Measurements from ENCODE around the gene POLR3E. TPM values are rescaled to one million over a fixed set of nuclear protein-coding genes. Genes with fewer than 3 reads are reported as not detected.

Gene POLR3E
- total and polyA plus RNA-seq, 4 donors: 16.0 to 42.9 (median 18.3) TPM

DNA sequence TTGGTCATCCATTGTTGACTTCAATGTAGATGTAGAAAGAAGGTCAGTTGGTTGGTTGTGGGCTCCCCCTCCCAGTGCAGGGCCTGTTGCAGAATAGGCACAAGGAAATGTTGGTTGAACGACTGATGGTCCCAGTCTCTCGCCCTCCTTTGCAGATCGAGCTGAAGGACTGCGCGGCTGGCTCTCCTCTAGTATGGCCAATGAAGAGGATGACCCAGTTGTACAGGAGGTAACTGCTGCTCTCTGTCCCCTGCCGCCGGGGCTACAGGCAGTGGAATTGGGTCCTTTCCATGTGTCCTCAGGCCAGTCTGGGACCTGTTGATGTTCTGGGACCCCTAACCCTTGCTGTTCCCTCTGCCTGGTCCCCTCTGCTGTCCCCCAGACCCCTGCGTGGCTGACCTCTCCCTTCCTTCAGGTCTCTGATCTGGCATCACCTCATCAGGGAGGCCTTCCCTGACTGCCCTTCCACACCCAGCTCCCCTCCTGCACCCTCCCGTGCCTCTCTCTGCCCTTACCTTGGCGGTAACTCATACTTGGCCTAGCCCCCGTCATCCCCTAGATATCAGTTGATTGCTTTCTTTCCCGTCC lies 5.7 kb downstream of the POLR3E start:
- Histone ChIP-seq H3K9me3 (ENCODE audit: control insufficient read depth in 4 of 4, low read length in 3 of 4) (no peaks in the 10 kb centered on the region), H3K36me3 (ENCODE audit: control insufficient read depth in 4 of 4, insufficient read depth in 3 of 4, low read depth in 1 of 4, low read length in 3 of 4) (peaks cover under 1 to 33% (median 8%) of the 10 kb centered on the region in 4 donors), H3K27me3 (ENCODE audit: control insufficient read depth in 4 of 4, insufficient read depth in 4 of 4, low read length in 3 of 4) (no peaks in the 10 kb centered on the region), H3K4me3 (ENCODE audit: low read depth in 1 of 3, low read length in 3 of 3) (no peak overlapping the region), H3K4me1 (ENCODE audit: control insufficient read depth in 4 of 4, insufficient read depth in 4 of 4, low read length in 3 of 4) (peaks cover 0 to 15% (median 5%) of the 10 kb centered on the region in 4 donors), H3K27ac (ENCODE audit: low read depth in 1 of 2, low read length in 2 of 2) (no peak overlapping the region), H3K9ac (ENCODE audit: low read depth in 1 of 2, low read length in 2 of 2) (no peak overlapping the region)
- 95% methylated on average over 12 of the region's 12 CpGs for WGBS
- TF ChIP-seq, protein P1, sequence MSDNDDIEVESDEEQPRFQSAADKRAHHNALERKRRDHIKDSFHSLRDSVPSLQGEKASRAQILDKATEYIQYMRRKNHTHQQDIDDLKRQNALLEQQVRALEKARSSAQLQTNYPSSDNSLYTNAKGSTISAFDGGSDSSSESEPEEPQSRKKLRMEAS (IDR thresholded peaks at IDR 0.05): no peak
- TF ChIP-seq FOXA1 (IDR thresholded peaks at IDR 0.05): no peak
- no peak for TF ChIP-seq EGR1 (IDR thresholded peaks at IDR 0.05; ENCODE audit: low read depth in 2 of 2)
- no peak for TF ChIP-seq NR2F2 (IDR thresholded peaks at IDR 0.05)
- no peak for TF ChIP-seq SP1 (IDR thresholded peaks at IDR 0.05)
- no peak for TF ChIP-seq GABPA (IDR thresholded peaks at IDR 0.05 in 1 of 2, conservative IDR thresholded peaks at IDR 0.05 in 1 of 2)
- TF ChIP-seq, protein P2, sequence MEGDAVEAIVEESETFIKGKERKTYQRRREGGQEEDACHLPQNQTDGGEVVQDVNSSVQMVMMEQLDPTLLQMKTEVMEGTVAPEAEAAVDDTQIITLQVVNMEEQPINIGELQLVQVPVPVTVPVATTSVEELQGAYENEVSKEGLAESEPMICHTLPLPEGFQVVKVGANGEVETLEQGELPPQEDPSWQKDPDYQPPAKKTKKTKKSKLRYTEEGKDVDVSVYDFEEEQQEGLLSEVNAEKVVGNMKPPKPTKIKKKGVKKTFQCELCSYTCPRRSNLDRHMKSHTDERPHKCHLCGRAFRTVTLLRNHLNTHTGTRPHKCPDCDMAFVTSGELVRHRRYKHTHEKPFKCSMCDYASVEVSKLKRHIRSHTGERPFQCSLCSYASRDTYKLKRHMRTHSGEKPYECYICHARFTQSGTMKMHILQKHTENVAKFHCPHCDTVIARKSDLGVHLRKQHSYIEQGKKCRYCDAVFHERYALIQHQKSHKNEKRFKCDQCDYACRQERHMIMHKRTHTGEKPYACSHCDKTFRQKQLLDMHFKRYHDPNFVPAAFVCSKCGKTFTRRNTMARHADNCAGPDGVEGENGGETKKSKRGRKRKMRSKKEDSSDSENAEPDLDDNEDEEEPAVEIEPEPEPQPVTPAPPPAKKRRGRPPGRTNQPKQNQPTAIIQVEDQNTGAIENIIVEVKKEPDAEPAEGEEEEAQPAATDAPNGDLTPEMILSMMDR (IDR thresholded peaks at IDR 0.05; ENCODE audit: low read depth, low read length, missing input control): no peak
- TF ChIP-seq, protein P3, sequence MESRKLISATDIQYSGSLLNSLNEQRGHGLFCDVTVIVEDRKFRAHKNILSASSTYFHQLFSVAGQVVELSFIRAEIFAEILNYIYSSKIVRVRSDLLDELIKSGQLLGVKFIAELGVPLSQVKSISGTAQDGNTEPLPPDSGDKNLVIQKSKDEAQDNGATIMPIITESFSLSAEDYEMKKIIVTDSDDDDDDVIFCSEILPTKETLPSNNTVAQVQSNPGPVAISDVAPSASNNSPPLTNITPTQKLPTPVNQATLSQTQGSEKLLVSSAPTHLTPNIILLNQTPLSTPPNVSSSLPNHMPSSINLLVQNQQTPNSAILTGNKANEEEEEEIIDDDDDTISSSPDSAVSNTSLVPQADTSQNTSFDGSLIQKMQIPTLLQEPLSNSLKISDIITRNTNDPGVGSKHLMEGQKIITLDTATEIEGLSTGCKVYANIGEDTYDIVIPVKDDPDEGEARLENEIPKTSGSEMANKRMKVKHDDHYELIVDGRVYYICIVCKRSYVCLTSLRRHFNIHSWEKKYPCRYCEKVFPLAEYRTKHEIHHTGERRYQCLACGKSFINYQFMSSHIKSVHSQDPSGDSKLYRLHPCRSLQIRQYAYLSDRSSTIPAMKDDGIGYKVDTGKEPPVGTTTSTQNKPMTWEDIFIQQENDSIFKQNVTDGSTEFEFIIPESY (IDR thresholded peaks at IDR 0.05): no peak
- TF ChIP-seq RAD21 (IDR thresholded peaks at IDR 0.05): no peak
- TF ChIP-seq TAF1 (conservative IDR thresholded peaks at IDR 0.05): no peak
- TF ChIP-seq JUND (IDR thresholded peaks at IDR 0.05): no peak
- TF ChIP-seq, protein P4, sequence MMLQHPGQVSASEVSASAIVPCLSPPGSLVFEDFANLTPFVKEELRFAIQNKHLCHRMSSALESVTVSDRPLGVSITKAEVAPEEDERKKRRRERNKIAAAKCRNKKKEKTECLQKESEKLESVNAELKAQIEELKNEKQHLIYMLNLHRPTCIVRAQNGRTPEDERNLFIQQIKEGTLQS (IDR thresholded peaks at IDR 0.05): no peak
- no peak for TF ChIP-seq HNF4A (conservative IDR thresholded peaks at IDR 0.05)
- no peak for TF ChIP-seq HNF4G (IDR thresholded peaks at IDR 0.05)
- no peak for TF ChIP-seq YY1 (IDR thresholded peaks at IDR 0.05)
- DNase-seq (ENCODE audit: low spot score): no peak

DNA sequence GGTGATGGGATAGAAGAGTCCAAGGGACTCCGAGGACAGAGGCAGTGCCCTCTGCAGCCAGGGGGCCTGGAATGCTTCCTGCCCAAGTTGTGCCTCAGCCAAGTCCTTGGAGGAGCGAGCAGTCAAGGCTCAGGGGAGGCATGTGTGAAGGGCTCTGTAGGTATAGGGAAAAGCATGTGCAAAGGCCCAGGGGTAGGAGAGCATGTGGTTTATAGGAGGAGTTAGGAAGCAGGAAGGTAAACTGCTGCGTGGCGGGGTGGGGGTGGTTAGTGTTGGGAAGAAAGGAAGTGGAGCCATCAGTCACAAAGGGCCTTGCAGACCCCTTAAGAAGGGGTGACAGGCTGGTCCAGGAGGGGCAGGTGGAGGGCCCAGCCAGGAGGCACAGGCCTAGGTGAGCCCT lies 7.2 kb downstream of the POLR3E start:
- no peaks in the 10 kb centered on the region for H3K27me3 ChIP-seq (ENCODE audit: control insufficient read depth in 4 of 4, insufficient read depth in 4 of 4, low read length in 3 of 4)
- no peak overlapping the region for H3K9ac ChIP-seq (ENCODE audit: low read depth in 1 of 2, low read length in 2 of 2)
- H3K9me3 ChIP-seq (ENCODE audit: control insufficient read depth in 4 of 4, low read length in 3 of 4): no peaks in the 10 kb centered on the region
- no peak overlapping the region for H3K27ac ChIP-seq (ENCODE audit: low read depth in 1 of 2, low read length in 2 of 2)
- WGBS: 96% methylated on average over 4 of the region's 4 CpGs
- no peak overlapping the region for H3K4me3 ChIP-seq (ENCODE audit: low read depth in 1 of 3, low read length in 3 of 3)
- H3K36me3 ChIP-seq (ENCODE audit: control insufficient read depth in 4 of 4, insufficient read depth in 3 of 4, low read depth in 1 of 4, low read length in 3 of 4): peaks cover 4 to 47% (median 13%) of the 10 kb centered on the region in 4 donors
- H3K4me1 ChIP-seq (ENCODE audit: control insufficient read depth in 4 of 4, insufficient read depth in 4 of 4, low read length in 3 of 4): peaks cover 0 to 10% (median 4%) of the 10 kb centered on the region in 4 donors
- no peak for DNase-seq (ENCODE audit: low spot score)
- TF ChIP-seq, protein P5, sequence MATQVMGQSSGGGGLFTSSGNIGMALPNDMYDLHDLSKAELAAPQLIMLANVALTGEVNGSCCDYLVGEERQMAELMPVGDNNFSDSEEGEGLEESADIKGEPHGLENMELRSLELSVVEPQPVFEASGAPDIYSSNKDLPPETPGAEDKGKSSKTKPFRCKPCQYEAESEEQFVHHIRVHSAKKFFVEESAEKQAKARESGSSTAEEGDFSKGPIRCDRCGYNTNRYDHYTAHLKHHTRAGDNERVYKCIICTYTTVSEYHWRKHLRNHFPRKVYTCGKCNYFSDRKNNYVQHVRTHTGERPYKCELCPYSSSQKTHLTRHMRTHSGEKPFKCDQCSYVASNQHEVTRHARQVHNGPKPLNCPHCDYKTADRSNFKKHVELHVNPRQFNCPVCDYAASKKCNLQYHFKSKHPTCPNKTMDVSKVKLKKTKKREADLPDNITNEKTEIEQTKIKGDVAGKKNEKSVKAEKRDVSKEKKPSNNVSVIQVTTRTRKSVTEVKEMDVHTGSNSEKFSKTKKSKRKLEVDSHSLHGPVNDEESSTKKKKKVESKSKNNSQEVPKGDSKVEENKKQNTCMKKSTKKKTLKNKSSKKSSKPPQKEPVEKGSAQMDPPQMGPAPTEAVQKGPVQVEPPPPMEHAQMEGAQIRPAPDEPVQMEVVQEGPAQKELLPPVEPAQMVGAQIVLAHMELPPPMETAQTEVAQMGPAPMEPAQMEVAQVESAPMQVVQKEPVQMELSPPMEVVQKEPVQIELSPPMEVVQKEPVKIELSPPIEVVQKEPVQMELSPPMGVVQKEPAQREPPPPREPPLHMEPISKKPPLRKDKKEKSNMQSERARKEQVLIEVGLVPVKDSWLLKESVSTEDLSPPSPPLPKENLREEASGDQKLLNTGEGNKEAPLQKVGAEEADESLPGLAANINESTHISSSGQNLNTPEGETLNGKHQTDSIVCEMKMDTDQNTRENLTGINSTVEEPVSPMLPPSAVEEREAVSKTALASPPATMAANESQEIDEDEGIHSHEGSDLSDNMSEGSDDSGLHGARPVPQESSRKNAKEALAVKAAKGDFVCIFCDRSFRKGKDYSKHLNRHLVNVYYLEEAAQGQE (IDR thresholded peaks at IDR 0.05): no peak
- TF ChIP-seq HNF4G (IDR thresholded peaks at IDR 0.05) (no peak), RXRA (IDR thresholded peaks at IDR 0.05) (no peak), NR2F2 (IDR thresholded peaks at IDR 0.05) (no peak), RAD21 (IDR thresholded peaks at IDR 0.05) (no peak), FOXA1 (IDR thresholded peaks at IDR 0.05) (no peak), GABPA (IDR thresholded peaks at IDR 0.05 in 1 of 2, conservative IDR thresholded peaks at IDR 0.05 in 1 of 2) (no peak)
- TF ChIP-seq, protein P3 (IDR thresholded peaks at IDR 0.05): no peak
